Neural progenitor cell (in vitro differentiated cells): ENCODE results near the gene CABP7.

Source experiments
- EZH2 ChIP-seq: fragments of 200-600 bp; sonication (generic); IDR thresholded peaks from 2 replicates; pipeline ENCODE4 v1.6.1; 2017; ENCODE audit warnings: antibody characterized with exemption, mild to moderate bottlenecking, moderate library complexity
- EZH2phosphoT487 ChIP-seq: fragments of 200-600 bp; sonication (generic); IDR thresholded peaks from 2 replicates; pipeline ENCODE4 v1.6.1; 2017; ENCODE audit warnings: antibody characterized with exemption
- TF ChIP-seq, protein P1 (sequence below): fragments of 200-600 bp; sonication (generic); IDR thresholded peaks from 2 replicates; pipeline ENCODE4 v1.5.1; 2017; ENCODE audit warnings: antibody characterized with exemption, mild to moderate bottlenecking

DNA sequence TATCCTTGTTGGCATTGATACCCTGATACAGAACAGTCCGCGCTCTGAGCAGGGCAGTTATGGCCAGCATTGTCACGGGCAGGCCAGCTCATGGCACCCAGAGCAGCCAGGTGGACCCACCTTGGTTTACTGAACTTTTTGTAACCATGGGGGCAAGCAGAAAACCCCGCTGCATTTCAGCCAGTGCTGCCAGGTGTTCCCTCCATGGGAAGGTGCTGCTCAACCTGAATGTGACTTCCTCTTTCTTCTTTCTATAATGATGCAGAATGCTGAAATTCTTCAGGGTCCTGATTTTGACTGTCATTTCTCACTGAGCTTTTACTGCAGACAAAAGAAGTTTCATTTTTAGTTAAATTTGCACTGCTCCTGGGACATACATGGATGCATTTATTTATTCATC, 35.6 kb upstream of the CABP7 start:
- TF ChIP-seq, protein P1, sequence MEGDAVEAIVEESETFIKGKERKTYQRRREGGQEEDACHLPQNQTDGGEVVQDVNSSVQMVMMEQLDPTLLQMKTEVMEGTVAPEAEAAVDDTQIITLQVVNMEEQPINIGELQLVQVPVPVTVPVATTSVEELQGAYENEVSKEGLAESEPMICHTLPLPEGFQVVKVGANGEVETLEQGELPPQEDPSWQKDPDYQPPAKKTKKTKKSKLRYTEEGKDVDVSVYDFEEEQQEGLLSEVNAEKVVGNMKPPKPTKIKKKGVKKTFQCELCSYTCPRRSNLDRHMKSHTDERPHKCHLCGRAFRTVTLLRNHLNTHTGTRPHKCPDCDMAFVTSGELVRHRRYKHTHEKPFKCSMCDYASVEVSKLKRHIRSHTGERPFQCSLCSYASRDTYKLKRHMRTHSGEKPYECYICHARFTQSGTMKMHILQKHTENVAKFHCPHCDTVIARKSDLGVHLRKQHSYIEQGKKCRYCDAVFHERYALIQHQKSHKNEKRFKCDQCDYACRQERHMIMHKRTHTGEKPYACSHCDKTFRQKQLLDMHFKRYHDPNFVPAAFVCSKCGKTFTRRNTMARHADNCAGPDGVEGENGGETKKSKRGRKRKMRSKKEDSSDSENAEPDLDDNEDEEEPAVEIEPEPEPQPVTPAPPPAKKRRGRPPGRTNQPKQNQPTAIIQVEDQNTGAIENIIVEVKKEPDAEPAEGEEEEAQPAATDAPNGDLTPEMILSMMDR = no peak
- no peak for TF ChIP-seq EZH2
- no peak for TF ChIP-seq EZH2phosphoT487
